ENCODE results near the gene OR1A2.
"Not testable (repeated sequence)": the region's sequence is repeated elsewhere in the genome, so short reads cannot be mapped to it uniquely, and the experiment has no call there.

DNA sequence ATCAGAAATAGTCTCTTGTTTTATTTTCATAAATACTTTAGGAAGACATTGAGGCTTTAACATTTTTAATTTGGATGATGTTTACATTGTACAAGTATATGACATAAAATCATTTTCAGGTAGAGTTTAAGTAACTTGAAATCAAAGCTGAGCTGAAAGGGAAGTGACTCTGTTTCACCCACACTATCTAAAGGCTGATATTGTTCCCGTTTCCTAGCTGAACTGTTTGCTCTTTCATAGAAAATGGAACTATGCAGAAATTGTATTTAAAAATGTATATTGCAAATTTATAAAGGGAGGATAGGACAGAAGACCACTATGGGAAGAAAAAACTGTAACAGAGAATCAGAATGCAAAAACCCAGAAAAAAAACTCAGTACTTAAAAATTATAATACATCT, 47.5 kb downstream of the OR1A2 start:
- TF ChIP-seq, protein P1, sequence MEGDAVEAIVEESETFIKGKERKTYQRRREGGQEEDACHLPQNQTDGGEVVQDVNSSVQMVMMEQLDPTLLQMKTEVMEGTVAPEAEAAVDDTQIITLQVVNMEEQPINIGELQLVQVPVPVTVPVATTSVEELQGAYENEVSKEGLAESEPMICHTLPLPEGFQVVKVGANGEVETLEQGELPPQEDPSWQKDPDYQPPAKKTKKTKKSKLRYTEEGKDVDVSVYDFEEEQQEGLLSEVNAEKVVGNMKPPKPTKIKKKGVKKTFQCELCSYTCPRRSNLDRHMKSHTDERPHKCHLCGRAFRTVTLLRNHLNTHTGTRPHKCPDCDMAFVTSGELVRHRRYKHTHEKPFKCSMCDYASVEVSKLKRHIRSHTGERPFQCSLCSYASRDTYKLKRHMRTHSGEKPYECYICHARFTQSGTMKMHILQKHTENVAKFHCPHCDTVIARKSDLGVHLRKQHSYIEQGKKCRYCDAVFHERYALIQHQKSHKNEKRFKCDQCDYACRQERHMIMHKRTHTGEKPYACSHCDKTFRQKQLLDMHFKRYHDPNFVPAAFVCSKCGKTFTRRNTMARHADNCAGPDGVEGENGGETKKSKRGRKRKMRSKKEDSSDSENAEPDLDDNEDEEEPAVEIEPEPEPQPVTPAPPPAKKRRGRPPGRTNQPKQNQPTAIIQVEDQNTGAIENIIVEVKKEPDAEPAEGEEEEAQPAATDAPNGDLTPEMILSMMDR (IDR thresholded peaks at IDR 0.05), result not testable (repeated sequence)
- TF ChIP-seq EP300 (IDR thresholded peaks at IDR 0.05), result not testable (repeated sequence)
